Spleen (tissue), 11 donors: ENCODE results near the gene EIF2S2. TPM values are rescaled to one million over a fixed set of nuclear protein-coding genes. Genes with fewer than 3 reads are reported as not detected.
A peak's percentile ranks its signal among the peaks of the same experiment; 100 is the strongest.

ENCODE experiments used
- DNase-seq: peaks from one replicate; pipeline ENCODE4 v3.0.0-alpha.2; 2020
- H3K27ac ChIP-seq, 8 donors: fragments of 200-600 bp; sonication (generic) in 7 of 8; 1 replicate in 4 of 8; 2 replicates in 4 of 8; pipeline versions ENCODE4 v1.5.0 to v1.8.0; 2016 to 2021; ENCODE audit warnings: inconsistent platforms in 4 of 8, mild to moderate bottlenecking in 4 of 8, moderate library complexity in 1 of 8
- H3K27me3 ChIP-seq, 7 donors: fragments of 200-600 bp; sonication (generic) in 6 of 7; replicated peaks in 1 of 7; 1 replicate in 4 of 7; 2 replicates in 3 of 7; pipeline versions ENCODE4 v1.5.0 to v1.8.0; 2016 to 2021; ENCODE audit warnings: inconsistent platforms in 3 of 7, mild to moderate bottlenecking in 1 of 7
- H3K36me3 ChIP-seq, 6 donors: fragments of 200-600 bp; sonication (generic) in 5 of 6; 1 replicate in 4 of 6; 2 replicates in 2 of 6; pipeline versions ENCODE4 v1.5.0 to v1.8.0; 2016 to 2021; ENCODE audit warnings: inconsistent platforms in 2 of 6
- H3K4me1 ChIP-seq, 6 donors: fragments of 200-600 bp; sonication (generic) in 5 of 6; 1 replicate in 3 of 6; 2 replicates in 3 of 6; pipeline versions ENCODE4 v1.5.0 to v1.8.0; 2016 to 2021; ENCODE audit warnings: inconsistent platforms in 3 of 6
- H3K4me3 ChIP-seq, 8 donors: fragments of 200-600 bp; sonication (generic) in 7 of 8; 1 replicate in 4 of 8; 2 replicates in 4 of 8; pipeline versions ENCODE4 v1.5.0 to v1.8.0; 2016 to 2021; ENCODE audit warnings: inconsistent platforms in 4 of 8, mild to moderate bottlenecking in 4 of 8, moderate library complexity in 2 of 8
- H3K9me3 ChIP-seq, 8 donors: fragments of 200-600 bp; sonication (generic) in 7 of 8; 1 replicate in 4 of 8; 2 replicates in 4 of 8; pipeline versions ENCODE4 v1.5.0 to v1.8.0; 2016 to 2021; ENCODE audit warnings: inconsistent platforms in 4 of 8
- POLR2A ChIP-seq, 3 donors: fragments of 450-650 bp; IDR thresholded peaks; one replicate each; pipeline ENCODE4 v1.5.1; 2017; ENCODE audit warnings: antibody characterized with exemption in 3 of 3, mild to moderate bottlenecking in 1 of 3
- POLR2AphosphoS5 ChIP-seq, 3 donors: sonication (generic); formaldehyde crosslinking; IDR thresholded peaks; one replicate each; pipeline ENCODE4 v1.5.1; 2017; ENCODE audit warnings: antibody characterized with exemption in 3 of 3
- WGBS, 5 donors: extraction: QIAGEN DNeasy Blood & Tissue Kit in 3 of 5; methylation state at CpG; one replicate each; pipeline versions ENCODE4 v1.1.5 to v1.1.7; 2013 to 2018; 5-methylcytosine and 5-hydroxymethylcytosine counted together
- intact Hi-C: fragments of 100-400 bp; cut with DNase I; formaldehyde crosslinking; loops from one replicate; pipeline ENCODE4 v1.15.0; 2023; ENCODE audit warnings: low total_unique reads
- polyA plus RNA-seq, 3 donors: library from polyadenylated mRNA; stranded (reverse); fragments of 200-250 nt; gene quantifications; one replicate each; pipeline ENCODE4 v1.2.1, GENCODE V29; 2013
- total RNA-seq, 7 donors: library from RNA; depleted of rRNA in 3 of 7; stranded (reverse); fragments of >200 nt in 3 of 7; fragmentation: NEBNext Ultra II Directional in 4 of 7; extraction: Animal tissue kit (Norgen Biotek cat#: 25700) in 4 of 7; gene quantifications; one replicate each; pipeline versions ENCODE4 v1.1.0 to v1.2.1, GENCODE V29; 2016 to 2021
- TF ChIP-seq, protein P1 (sequence below), 11 experiments: fragments of 200-600 bp in 7 of 11; fragments of 450-650 bp in 4 of 11; sonication (generic) in 4 of 11; IDR thresholded peaks in 8 of 11; conservative IDR thresholded peaks in 3 of 11; 1 replicate in 7 of 11; 2 replicates in 4 of 11; pipeline versions ENCODE4 v1.4.0 to v1.8.0; 2016 to 2021; ENCODE audit warnings: antibody characterized with exemption in 11 of 11, inconsistent platforms in 4 of 11, mild to moderate bottlenecking in 1 of 11
- donor health status: healthy with polysubstance abuse.
- donor health status: DM: no; HTN: no; CAD: no; lungs with moderate emphysema.
- donor health status: DM: no; HTN: no; CAD: no.
- donor health status: Bipolar disorder and iron deficiency.
- donor health status: healthy.
- donor health status: DM: no; HTN: no; CAD: no.
- donor health status: DM: yes; HTN: yes; CAD: no.

The EIF2S2 gene
- total and polyA plus RNA-seq, 10 donors: 30.0 to 45.3 (median 38.5) TPM

DNA sequence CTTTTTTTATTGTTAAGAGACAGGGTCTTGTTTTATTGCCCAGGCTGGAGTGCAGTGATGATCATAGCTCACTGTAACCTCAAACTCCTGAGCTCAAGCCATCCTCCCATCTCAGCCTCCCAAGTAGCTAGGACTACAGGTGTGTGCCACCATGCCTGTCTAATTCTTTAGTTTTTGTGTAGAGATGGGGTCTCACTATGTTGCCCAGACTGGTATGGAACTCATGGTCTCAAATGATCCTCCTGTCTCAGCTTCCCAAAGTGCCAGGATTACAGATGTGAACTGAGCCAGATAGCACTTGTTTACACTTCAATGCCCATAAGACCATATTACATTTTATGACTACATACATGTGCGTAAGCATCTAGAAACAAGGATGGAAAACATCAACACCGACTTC is 18.1 kb downstream of the EIF2S2 start:
- Histone ChIP-seq H3K4me3 (no peak overlapping the region), H3K27ac (no peak overlapping the region), H3K27me3 (no peaks in the 10 kb centered on the region), H3K9me3 (no peaks in the 10 kb centered on the region), H3K36me3 (peaks cover 6 to 100% (median 97%) of the 10 kb centered on the region in 6 donors), H3K4me1 (no peaks in the 10 kb centered on the region)
- intact Hi-C loops: no loop called here
- DNase-seq: no peak
- TF ChIP-seq POLR2A (IDR thresholded peaks at IDR 0.05) (no peak), POLR2AphosphoS5 (IDR thresholded peaks at IDR 0.05) (no peak)
- TF ChIP-seq, protein P1, sequence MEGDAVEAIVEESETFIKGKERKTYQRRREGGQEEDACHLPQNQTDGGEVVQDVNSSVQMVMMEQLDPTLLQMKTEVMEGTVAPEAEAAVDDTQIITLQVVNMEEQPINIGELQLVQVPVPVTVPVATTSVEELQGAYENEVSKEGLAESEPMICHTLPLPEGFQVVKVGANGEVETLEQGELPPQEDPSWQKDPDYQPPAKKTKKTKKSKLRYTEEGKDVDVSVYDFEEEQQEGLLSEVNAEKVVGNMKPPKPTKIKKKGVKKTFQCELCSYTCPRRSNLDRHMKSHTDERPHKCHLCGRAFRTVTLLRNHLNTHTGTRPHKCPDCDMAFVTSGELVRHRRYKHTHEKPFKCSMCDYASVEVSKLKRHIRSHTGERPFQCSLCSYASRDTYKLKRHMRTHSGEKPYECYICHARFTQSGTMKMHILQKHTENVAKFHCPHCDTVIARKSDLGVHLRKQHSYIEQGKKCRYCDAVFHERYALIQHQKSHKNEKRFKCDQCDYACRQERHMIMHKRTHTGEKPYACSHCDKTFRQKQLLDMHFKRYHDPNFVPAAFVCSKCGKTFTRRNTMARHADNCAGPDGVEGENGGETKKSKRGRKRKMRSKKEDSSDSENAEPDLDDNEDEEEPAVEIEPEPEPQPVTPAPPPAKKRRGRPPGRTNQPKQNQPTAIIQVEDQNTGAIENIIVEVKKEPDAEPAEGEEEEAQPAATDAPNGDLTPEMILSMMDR (IDR thresholded peaks at IDR 0.05 in 8 of 11, conservative IDR thresholded peaks at IDR 0.05 in 3 of 11): no peak
- 94 to 100% (median 96%) methylated on average over 2 of the region's 2 CpGs for WGBS, 5 donors

DNA sequence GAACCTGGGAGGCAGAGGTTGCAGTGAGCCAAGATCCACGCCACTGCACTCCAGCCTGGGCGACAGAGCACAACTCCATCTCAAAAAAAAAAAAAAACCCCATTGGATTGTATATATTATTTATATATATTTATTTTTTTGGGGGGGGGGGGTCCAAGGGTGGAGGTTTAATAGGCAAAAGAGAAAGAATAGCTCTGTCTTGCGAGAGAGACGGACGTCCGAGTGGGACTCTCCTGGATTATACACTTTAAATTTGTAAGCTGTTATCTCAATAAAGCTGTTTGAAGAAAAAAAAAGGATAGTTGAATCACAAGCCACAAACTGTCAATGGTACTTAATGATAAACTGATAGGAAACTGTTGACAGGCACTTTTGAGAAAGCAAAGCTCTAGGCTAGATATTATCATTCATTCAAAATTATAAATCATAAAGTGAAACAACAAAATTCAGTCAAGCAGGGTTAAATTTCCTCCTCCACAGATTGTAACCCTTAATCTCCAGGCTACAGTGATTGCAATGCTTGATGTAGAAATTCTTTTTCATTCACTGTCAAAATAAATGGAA is 20.3 kb downstream of the EIF2S2 start:
- Histone ChIP-seq H3K27me3 (no peaks in the 10 kb centered on the region), H3K9me3 (no peaks in the 10 kb centered on the region), H3K27ac (no peak overlapping the region), H3K36me3 (peaks cover 4 to 100% (median 95%) of the 10 kb centered on the region in 6 donors), H3K4me1 (peaks cover 0 to 6% (median 0%) of the 10 kb centered on the region in 6 donors), H3K4me3 (no peak overlapping the region)
- DNase-seq: no peak
- TF ChIP-seq, protein P1 (IDR thresholded peaks at IDR 0.05 in 8 of 11, conservative IDR thresholded peaks at IDR 0.05 in 3 of 11): no peak
- no peak for TF ChIP-seq POLR2AphosphoS5 (IDR thresholded peaks at IDR 0.05)
- no peak for TF ChIP-seq POLR2A (IDR thresholded peaks at IDR 0.05)
- intact Hi-C loops: no loop called here
- 91 to 97% (median 95%) methylated on average over 6 of the region's 6 CpGs for WGBS, 5 donors

DNA sequence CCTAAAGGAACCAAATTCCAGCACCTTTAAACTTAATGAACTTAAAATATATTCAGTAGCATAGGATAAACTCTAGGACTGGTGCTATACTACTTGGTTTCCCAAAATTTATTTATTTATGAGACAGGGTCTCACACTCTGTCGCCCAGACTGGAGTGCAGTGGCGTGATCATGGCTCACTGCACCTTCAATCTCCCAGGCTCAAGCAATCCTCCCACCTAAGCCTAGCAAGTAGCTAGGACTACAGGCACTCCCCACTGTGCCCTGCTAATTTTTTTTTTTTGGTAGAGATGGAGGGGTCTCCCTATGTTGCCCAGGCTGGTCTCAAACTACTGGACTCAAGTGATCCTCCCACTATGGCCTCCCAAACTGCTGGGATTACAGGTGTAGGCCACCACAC is 21.4 kb downstream of the EIF2S2 start:
- intact Hi-C loops: no loop called here
- peaks cover 4 to 100% (median 95%) of the 10 kb centered on the region in 6 donors for H3K36me3 ChIP-seq
- no peak for TF ChIP-seq POLR2AphosphoS5 (IDR thresholded peaks at IDR 0.05)
- TF ChIP-seq, protein P1 (IDR thresholded peaks at IDR 0.05 in 8 of 11, conservative IDR thresholded peaks at IDR 0.05 in 3 of 11): no peak
- TF ChIP-seq POLR2A (IDR thresholded peaks at IDR 0.05): no peak
- DNase-seq: no peak
- no peak overlapping the region for H3K27ac ChIP-seq
- H3K9me3 ChIP-seq: no peaks in the 10 kb centered on the region
- WGBS, 5 donors: 94 to 100% (median 100%) methylated on average over 2 of the region's 2 CpGs
- no peak overlapping the region for H3K4me3 ChIP-seq
- H3K4me1 ChIP-seq: peaks cover 0 to 6% (median 0%) of the 10 kb centered on the region in 6 donors
- H3K27me3 ChIP-seq: no peaks in the 10 kb centered on the region

DNA sequence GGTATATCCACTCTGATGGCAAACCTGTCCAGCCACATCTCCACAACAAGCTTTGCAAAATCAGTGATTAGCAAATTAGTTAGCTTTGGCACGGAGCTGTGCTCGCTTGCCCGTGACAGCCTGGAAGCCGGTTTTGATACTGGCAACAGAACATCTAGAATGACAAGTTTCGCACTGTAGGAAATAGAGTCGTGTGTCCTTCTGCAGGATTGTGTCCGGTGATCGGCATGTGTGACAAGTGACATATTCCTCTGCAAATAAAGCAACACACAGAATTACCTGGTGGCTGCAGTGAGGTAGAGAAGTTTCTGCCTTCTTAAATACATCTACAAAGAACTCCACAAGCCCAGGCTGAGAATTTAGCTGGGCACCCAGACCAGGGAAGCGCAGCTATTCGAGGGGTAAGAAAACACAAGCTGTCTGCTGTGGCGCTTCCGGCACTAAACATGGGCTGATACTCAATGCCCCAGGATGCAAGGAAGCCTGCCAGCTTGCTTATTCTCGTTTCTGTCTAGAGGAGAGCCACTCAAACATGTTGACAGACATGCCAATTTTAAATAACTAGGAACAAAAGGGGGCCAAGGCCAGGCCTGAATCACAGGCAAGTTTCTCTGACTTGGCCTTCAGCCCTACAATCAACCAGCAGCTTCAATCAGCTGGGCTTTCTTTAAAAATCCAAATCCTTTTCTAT is 22.2 kb downstream of the EIF2S2 start:
- no peak overlapping the region for H3K27ac ChIP-seq
- H3K4me3 ChIP-seq: no peak overlapping the region
- H3K27me3 ChIP-seq: no peaks in the 10 kb centered on the region
- H3K9me3 ChIP-seq: no peaks in the 10 kb centered on the region
- TF ChIP-seq, protein P1 (IDR thresholded peaks at IDR 0.05 in 8 of 11, conservative IDR thresholded peaks at IDR 0.05 in 3 of 11): no peak
- peak in 1 of 3 donors; percentile 15 for TF ChIP-seq POLR2AphosphoS5 (IDR thresholded peaks at IDR 0.05)
- peaks cover 0 to 6% (median 0%) of the 10 kb centered on the region in 6 donors for H3K4me1 ChIP-seq
- peaks cover 4 to 100% (median 92%) of the 10 kb centered on the region in 6 donors for H3K36me3 ChIP-seq
- WGBS, 5 donors: 85 to 97% (median 90%) methylated on average over 13 of the region's 13 CpGs
- DNase-seq: no peak
- intact Hi-C loops: no loop called here
